ENCODE results near the gene LAMA5. TPM values are rescaled to one million over a fixed set of nuclear protein-coding genes. Genes with fewer than 3 reads are reported as not detected.

The LAMA5 gene
- total RNA-seq, 1 donor from 2014 or later: 89.3 TPM

- no peak for DNase-seq (ENCODE audit: missing footprints)
- no peak for ATAC-seq
- intact Hi-C loops (cut with DNase I): no loop called here
Measured at GRCh38 chr20:62344092-62344491, 23.0 kb downstream of the LAMA5 start.

DNA sequence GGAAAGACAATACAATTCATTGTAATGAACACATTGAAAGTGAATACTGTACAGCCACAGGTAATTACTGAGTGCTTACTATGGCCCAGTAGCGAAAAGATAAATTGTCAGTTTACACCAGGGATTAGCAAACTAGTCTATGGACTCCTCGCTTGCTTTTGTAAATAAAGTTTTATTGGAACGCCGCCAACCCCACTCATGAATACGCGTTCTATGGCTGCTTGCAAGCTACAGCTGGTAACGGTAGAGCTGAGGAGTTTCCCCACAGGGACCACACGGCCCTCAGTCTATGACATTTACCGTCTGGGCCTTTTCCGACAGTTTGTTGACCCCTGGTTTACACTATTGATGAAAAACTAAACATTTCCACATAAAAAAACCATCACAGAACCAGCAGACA lies 24.2 kb downstream of the LAMA5 start:
- DNase-seq (ENCODE audit: missing footprints) (no peak), ATAC-seq (no peak)
- intact Hi-C loops (cut with DNase I): no loop called here

GRCh38 chr20:62339647-62340062 lies 27.5 kb downstream of the LAMA5 start:
- intact Hi-C loops (cut with DNase I): no loop called here
- no peak for ATAC-seq

GRCh38 chr20:62338294-62338620 lies 28.9 kb downstream of the LAMA5 start:
- ATAC-seq: no peak

More at GRCh38 chr20:62339647-62340062, 27.5 kb downstream of the LAMA5 start:
- DNase-seq (ENCODE audit: missing footprints): peak; percentile 15

GRCh38 chr20:62337558-62338293 lies 29.4 kb downstream of the LAMA5 start:
- ATAC-seq: no peak
- intact Hi-C loops (cut with DNase I): no loop called here
- peak; percentile 70 for DNase-seq (ENCODE audit: missing footprints)

More at GRCh38 chr20:62338294-62338620, 28.9 kb downstream of the LAMA5 start:
- intact Hi-C loops (cut with DNase I): no loop called here
- DNase-seq (ENCODE audit: missing footprints): peak; percentile 40

GRCh38 chr20:62336775-62337557 lies 30.1 kb downstream of the LAMA5 start:
- DNase-seq (ENCODE audit: missing footprints) (peak; percentile 62), ATAC-seq (no peak)
- intact Hi-C loops (cut with DNase I): no loop called here

DNA sequence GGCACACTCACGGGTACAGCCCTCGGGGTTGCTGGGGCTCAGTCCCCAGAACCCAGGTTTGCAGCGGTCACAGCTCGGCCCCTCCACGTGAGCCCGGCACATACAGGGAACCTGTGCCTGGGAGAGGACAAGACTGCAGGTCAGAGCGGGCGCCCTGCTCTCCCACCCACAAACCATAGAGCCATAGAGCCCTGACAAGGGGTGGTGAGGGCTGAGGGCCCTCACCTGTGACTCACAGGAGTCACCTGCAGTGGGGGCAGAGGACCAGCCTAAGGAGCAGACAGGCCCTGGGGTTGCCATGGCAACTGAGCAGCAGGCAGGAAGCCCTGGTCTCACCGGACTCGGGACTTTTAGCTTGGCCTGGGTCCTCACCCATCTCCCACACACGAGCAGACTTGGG lies 30.8 kb downstream of the LAMA5 start:
- ATAC-seq (no peak), DNase-seq (ENCODE audit: missing footprints) (no peak)
- intact Hi-C loops (cut with DNase I): no loop called here

GRCh38 chr20:62335532-62335931 lies 31.6 kb downstream of the LAMA5 start:
- ATAC-seq: no peak
- DNase-seq (ENCODE audit: missing footprints): no peak
- intact Hi-C loops (cut with DNase I): no loop called here

DNA sequence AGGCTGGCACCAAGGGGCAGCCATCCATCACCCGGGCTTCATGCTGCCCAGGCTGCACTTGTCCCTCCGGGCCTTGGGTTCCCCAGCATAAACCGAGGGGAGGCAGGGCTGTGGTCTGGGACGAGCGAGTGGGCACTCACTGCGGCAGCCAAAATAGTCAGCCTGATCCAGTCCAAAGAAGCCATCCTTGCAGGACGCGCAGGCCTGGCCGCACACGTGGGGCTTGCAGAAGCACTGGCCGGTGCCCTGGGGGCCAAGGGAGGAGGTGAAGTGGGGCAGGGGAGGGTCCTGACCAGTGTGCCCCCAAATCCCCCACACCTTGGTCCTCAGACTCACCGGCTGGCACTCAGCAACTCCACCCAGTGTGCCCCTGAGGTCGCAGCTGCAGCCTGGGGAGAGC lies 32.2 kb downstream of the LAMA5 start:
- intact Hi-C loops (cut with DNase I): no loop called here
- DNase-seq (ENCODE audit: missing footprints) (peak; percentile 45), ATAC-seq (no peak)

DNA sequence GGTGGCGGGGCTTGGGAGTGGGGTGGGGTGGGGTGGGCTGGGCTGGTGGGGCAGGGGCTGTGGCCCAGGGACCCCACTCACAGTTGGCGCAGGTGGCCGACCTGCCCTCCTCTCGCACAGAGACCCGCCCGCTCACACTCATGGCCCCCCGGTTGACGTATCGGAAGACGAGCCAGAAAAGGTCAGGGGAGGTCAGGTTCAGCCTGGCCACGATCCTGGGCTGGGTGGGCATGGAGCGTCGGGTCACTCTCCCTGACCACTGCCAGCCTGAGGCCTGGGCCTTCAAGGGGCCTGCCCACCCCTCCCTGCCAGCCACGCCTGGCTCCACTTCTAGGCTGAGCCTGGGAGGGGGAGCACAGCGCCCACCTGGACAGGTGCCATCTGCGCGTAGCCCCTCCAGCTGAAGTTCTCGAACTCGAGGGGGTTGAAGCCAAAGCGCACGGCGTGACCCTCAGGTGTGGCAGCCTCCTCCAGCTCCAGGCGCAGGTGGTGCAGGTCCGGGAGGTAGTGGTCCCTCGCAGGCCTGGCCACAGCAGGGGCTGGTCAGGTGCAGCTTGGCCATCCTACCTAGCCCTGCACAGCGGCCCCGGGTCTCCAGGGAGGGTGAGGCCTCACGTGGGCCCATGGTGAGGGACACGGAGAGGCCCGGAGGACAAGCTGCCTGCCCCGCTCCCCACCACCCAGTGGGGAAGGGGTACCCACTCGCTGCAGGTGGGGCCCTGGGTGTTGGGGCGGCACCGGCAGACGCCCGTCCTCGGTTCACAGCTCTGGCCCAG lies 33.1 kb downstream of the LAMA5 start:
- intact Hi-C loops (cut with DNase I): no loop called here
- DNase-seq (ENCODE audit: missing footprints) (peak; percentile 44), ATAC-seq (no peak)

DNA sequence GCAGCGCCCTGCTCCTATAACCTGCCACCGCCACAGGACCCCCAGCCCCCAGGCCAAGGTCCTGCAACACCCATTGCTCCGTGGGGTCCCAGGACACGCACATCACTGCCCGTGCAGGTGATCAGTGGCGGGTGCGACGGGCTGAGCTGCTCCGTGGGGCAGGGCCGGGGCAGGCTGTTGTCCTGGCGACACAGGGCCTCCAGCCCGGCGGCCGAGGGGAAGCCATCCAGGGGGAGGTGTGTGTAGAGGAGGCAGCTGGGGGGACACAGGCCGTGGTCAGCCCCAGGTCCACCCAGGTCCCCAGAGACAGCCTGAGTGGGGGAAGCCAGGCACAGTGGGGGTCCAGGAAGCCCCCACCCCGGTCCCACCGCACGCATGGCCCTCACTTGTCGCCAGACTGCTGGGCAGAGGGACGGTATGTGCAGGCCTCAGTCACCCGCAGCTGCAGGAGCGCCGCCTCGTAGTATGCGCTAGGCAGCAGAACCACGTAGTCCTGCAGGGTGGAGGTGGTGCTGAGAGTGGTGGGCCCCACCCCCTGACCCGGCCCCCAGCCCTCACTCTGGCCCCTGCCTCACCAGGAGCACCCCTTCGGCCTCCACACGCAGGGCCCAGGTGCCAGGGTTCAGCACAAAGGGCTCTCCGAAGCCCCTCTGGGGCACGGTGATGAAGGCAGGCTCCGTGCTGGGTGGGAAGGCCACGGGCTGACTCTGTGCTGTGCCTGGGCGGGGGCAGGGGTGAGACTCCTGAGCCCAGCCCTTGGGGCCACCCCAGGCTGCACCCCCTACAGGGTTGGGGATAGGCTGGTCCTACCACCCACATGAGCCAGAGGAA lies 33.9 kb downstream of the LAMA5 start:
- ATAC-seq (no peak), DNase-seq (ENCODE audit: missing footprints) (peak; percentile 61)
- intact Hi-C loops (cut with DNase I): no loop called here

DNA sequence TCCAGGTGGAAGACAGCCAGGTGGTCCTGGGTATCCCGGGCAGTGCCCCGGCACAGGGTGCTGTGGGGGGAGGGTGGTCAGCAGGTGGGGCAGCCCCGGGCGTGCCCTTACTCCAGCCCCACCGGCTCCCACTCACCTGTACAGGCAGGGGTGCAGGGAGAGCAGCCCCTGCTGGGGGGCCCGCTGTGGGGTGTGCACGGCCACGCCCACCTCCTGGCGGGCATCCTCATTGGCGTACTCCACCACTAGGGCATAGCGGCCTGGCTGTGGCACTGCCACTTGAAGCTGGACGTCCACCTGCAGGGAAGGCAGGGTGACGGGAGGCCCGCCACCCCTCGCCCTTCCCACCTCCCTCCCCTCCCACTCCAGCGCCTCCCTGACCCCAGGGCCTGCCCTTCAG lies 34.7 kb downstream of the LAMA5 start:
- intact Hi-C loops (cut with DNase I): no loop called here
- DNase-seq (ENCODE audit: missing footprints) (peak; percentile 55), ATAC-seq (no peak)

GRCh38 chr20:62331347-62331746 lies 35.8 kb downstream of the LAMA5 start:
- peak; percentile 60 for ATAC-seq
- DNase-seq (ENCODE audit: missing footprints): peak; percentile 67
- intact Hi-C loops (cut with DNase I): no loop called here

DNA sequence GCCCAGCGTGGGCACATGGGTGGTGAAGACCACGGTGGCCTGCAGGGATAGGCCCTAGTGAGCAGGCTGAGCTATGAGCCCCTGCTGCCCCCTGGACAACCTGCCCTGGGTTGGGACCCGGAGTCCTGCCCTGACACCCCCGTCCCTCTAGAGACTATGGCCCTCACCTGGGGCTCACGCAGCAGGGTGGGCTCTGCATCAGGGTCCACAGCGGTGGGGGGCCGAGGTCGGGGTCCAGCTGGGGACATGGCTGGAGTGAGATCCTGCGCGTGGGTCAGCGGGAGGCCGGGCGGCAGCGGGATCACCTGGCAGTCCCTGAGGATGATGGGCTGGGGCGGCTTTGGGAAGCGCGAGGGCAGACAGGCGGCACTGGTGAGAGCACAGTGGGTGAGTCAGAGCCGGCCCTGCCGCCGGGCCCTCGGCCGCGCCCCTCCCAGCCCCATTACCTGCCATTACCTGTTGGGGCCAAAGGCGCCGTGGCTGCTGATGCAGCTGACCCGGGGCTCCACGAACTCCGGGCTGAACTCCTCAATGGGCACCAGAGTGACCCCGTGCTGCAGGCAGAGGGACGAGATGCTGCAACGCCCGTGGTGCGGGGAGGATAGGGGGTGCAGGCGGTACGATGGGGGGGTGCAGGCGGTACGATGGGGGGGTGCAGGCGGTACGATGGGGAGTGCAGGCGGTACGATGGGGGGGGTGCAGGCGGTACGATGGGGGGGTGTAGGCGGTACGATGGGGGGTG lies 36.4 kb downstream of the LAMA5 start:
- intact Hi-C loops (cut with DNase I): no loop called here
- no peak for ATAC-seq
- DNase-seq (ENCODE audit: missing footprints): peak; percentile 62

DNA sequence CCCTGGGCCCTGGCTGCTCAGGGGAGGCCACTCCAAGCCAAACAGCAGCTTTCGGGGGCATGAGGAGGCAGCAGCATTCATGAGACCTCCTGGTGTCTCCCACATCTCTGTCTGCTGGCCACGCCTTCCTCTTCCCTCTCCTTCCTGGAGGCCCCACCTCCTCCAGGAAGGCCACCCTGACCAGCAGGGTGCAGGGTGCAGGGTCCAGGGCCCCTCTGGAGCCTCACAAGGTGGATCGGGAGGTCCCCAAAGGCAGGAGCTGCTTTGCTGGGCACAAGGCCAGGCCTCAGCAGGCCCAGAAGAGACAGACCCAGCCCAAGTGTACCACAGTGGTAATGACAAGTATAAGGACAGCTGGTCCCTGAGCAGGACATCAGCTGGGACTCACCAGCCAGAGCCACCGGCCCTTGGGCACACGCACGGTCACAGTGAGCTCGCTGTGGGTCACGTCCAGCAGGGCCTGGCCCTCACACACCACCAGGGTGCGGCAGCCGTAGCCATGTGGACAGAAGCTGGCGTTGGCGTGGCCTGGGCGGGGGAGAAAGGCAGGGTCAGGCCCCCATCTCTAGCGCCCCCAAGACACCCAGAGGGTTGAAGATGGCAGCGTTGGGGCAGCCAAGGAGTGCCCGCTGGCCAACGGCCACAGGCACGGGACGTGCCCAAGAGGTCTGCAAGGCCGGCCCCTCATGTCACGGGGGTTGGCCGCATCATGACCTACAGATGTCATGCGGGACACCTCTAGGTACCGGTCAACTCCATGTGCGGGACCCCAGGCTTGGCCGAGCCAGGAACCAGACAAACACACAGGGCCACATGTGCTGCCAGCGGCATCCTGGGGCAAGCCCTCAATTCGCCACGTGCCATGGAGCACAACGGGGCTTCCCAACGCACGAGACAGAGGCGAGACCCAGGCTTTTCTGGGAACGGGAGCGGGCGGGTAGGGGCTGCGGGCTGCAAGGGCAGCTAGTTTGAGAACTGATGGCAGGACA lies 37.4 kb downstream of the LAMA5 start:
- DNase-seq (ENCODE audit: missing footprints) (peak; percentile 56), ATAC-seq (no peak)
- intact Hi-C loops (cut with DNase I): no loop called here

DNA sequence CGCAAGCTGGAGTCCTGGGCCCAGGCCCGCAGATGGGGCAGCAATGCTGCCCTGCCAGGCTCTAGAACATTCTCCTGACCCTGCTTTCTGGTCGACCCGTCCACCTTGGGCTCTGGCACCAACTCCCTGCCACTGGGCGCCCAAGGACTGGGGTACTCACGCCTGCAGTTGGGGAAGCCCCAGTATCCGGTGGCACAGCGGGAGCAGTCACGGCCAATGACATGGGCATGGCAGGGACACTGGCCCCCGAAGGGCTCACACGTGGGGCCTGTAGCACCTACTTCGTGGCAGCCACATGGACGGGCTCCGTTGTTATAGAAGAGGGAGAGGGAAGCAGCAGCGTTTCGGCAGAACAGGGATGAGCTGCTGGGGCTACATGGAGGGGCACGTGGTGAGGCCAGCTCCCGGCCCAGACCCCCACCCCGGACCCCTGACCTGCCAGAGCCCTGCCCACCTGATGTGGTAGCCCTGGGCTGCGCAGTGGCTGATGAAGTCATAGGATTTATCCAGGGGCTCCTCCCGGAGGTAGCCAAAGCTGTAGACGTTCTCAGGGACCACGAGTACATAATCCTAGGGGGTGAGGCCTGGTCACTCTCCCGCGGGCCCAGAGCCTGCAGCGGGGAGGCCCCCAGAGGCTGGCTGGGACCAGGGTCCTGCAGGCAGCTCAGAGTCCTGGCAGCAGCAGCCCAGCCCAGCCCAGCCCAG lies 38.3 kb downstream of the LAMA5 start:
- DNase-seq (ENCODE audit: missing footprints): peak; percentile 63
- no peak for ATAC-seq
- intact Hi-C loops (cut with DNase I): no loop called here
